ENCODE results near the gene TMEFF2.

TMEFF2 gene

DNA sequence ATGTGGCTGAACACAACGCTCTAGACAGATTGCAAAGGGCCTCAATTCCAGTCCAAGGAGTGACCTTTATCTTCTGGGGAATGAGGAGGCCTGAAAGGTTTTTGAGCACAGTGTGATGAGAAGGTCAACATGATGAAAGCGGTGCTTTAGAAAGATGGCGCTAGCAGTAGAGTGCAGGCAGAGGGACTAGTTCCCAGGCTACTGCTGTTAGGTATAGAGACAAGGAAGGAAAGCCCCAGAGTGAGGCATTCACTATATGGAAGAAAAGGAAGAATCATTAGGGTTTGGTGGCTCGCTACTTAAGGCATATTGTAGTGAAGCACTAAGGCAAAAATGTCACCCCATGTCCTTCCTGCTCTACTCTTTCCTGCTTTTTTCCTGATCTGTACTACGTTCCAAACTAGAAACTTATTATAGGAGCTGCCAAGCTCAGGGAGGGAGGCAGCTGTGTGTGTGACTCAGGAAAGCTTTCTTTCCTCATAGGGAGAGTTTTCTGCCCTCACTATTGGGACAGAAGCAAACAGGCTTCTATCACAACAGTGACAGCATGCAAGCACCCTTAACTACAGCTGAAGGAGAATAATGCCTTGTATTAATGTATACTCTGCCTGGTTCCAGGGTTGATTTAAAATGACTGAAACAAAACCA is 187.0 kb downstream of the TMEFF2 start:
- DNase-seq (ENCODE audit: low spot score), result no peak

- DNase-seq (ENCODE audit: low spot score), result no peak
Observed at GRCh38 chr2:192005211-192005610, 189.5 kb downstream of the TMEFF2 start.

GRCh38 chr2:192004188-192004963 is 190.4 kb downstream of the TMEFF2 start:
- DNase-seq (ENCODE audit: low spot score), result no peak

GRCh38 chr2:192002418-192002817 is 192.3 kb downstream of the TMEFF2 start:
- no peak for DNase-seq (ENCODE audit: low spot score)

DNA sequence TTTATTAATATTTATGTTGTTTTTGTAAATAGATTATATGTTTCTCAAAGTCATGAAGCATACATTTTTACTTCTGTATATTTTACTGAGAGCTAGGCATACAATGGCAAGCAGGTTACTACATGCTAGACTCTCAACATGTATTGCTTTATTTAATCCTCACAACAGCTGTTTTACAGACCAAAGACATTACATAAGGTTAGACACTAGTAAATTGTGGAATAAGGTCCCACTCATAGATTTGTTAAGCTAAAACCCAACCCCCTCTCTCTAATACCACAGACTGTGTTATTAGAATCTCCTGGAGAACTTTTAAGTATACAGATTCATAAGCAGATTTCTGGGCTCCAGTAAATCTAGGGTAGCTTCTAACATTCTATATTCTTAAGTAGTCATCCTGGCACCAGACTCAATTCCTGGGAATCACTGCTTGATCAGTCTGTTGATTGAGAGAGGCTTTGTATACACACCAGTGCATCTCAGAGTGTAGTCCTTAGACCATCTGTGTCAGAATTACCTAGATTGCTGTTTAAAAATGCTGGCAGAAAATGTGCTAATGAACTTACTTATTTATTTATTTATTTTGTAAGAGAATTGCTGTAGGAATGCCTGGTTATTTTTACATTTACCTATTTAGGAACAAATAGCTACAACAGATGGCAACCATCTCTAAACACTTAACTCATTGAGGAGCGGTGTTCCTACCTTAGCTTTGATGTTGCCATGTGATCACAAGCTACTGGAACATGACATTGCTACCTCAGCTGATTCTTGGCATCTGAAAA is 194.3 kb downstream of the TMEFF2 start:
- no peak for DNase-seq (ENCODE audit: low spot score)

DNA sequence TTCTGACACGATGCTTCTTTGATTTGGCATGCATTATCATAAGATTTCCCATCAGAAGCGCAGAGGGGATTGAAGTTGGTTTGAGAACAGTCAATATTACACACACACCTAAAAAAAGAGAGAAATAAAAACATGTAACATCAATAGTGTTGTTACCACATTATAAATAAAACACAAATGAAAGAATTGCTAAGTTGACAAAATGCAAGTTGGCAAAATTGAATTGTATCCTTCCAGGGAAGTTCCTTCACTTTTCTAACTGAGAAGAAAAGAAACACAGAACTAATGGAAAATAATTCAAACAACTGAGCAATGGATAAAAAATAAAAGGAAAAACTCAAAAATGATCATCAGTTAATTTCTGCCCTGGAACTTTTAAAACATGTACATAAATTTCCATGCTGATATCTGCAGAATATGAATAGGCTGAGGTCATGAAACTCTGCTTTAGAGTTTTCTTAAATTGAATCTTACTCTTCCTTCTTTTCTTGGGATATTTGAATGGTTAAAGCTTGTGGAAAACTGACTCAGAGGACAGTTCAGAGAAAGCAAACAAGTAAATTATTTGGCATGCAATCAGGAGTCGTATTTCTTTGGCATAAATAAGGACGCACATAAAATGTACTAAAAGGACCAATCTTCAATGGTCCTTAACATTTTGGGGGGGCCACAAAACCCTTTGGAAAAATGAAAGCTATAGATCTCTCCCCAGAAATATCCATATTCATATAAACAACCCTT is 195.5 kb downstream of the TMEFF2 start:
- DNase-seq (ENCODE audit: low spot score), result no peak

DNA sequence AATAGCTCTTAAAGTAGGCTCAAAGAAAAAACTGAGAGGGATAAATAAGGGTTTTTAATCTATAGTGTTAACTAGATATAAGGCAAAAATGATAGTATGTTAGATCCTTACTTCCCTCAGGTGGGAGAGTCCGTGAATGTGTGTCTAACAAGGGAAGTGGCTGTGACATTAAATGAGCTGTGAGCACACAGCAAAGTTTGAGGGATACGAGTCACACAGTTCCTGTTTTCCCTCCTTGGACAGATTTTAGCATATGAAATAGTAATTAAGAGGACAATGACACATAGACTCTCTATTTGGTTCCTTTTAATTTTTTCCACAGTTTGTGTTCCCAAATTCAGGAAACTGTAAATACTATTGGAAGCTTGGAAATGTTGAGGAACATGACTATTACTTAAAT is 199.4 kb downstream of the TMEFF2 start:
- no peak for DNase-seq (ENCODE audit: low spot score)

DNA sequence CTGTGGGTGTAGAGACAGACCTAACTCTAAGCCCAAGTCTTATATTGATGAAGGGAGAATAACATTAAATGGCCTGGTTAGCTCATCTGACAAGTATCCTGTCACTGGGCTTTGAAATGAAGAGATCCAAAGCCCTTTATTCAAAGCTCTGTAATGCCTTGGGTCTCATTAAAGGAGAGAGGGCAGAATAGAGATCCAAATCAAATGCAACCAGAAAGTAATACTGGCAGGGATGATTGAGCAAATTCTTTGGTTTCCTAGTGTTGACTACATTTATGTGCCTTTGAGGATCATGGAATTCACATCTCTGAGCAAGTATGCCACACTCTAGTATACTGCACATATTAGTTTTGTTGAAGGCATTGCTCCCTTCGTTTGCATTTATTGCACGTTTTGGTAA is 200.0 kb downstream of the TMEFF2 start:
- DNase-seq (ENCODE audit: low spot score), result no peak

- no peak for DNase-seq (ENCODE audit: low spot score)
Observed at GRCh38 chr2:191991442-191991841, 203.3 kb downstream of the TMEFF2 start.

DNA sequence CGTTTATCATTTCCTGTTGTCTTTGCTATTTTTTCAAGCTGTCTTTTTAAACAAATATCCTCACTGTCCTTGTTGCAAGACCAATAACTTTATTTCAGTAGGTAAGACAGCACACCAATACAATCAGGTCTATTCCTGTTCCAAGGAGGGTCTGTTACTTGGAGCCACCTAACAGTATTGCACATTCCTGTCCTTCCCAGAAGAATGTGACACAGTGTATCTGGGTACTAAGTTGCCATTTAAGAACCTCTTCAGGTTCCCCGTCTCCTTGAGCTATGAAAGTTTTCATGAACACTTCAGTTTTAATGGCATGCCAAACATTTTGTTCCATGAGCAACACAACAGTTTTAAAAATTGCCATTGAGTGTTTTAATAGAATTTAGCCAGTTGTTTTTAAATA is 209.0 kb downstream of the TMEFF2 start:
- no peak for DNase-seq (ENCODE audit: low spot score)

GRCh38 chr2:191983591-191983990 is 211.1 kb downstream of the TMEFF2 start:
- DNase-seq (ENCODE audit: low spot score), result no peak

DNA sequence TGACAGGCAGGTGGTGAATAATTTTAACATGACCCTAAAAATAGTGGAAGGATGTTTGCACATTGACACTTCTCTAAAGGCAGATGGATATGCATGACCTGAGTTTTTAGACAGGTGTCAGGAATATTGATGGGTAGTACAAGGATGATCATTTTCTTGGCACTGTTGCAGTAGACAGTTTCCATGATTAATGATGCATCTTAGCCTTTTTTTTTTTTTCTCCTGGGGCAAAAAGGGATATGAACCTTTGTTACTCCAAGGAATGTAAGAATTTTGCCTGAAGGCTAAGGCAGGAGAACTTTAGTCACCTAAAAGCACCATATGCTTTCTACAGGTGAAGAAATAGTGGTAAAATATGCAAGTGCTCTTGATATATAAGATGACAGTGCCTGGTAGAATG is 211.5 kb downstream of the TMEFF2 start:
- no peak for DNase-seq (ENCODE audit: low spot score)

GRCh38 chr2:191981706-191982105 is 213.0 kb downstream of the TMEFF2 start:
- no peak for DNase-seq (ENCODE audit: low spot score)

GRCh38 chr2:191980483-191980882 is 214.2 kb downstream of the TMEFF2 start:
- DNase-seq (ENCODE audit: low spot score), result no peak

DNA sequence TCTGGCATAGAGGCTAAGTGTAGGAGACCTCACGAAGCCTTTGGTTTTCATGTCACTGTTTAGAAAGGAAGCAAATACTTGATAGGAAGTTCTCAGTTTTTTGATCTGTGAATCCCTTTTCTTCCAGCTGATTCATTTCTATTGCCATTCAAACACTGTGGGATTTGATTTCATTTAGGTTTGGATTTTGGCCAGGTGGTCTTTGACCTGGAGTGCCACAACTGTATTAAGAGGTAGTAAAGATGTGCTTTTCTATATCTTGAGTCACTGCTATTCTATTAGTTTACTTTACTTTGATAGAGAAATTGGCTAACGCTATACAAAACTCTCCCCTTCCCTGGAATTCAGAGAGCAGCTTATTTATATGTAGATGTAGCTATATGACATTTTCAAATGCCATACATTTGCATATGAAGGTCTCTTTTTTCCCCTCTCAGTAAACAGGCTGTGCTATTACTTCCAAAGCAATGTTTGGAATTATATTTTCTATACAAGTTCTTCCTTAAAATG is 215.5 kb downstream of the TMEFF2 start:
- DNase-seq (ENCODE audit: low spot score), result no peak

DNA sequence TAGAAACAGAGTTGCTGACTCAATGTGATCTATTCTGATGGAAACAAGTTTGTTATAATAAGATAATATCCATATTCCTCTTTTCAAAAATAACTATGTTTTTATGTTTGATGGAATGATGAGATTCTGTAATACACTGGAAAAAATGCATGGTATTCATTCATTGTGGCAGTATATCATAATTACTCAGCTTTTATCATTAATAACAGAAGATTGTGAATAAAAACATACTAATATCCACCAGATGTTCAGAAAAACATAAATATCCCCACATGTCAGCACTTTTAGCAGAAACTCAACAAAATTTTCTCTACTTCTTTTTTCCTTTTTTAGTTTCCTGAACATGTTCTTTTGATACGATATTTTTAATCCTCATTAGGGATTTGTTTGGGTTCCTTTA is 217.0 kb downstream of the TMEFF2 start:
- DNase-seq (ENCODE audit: low spot score), result no peak

GRCh38 chr2:191976436-191976835 is 218.3 kb downstream of the TMEFF2 start:
- no peak for DNase-seq (ENCODE audit: low spot score)

- no peak for DNase-seq (ENCODE audit: low spot score)
Observed at GRCh38 chr2:191974676-191975075, 220.1 kb downstream of the TMEFF2 start.

DNA sequence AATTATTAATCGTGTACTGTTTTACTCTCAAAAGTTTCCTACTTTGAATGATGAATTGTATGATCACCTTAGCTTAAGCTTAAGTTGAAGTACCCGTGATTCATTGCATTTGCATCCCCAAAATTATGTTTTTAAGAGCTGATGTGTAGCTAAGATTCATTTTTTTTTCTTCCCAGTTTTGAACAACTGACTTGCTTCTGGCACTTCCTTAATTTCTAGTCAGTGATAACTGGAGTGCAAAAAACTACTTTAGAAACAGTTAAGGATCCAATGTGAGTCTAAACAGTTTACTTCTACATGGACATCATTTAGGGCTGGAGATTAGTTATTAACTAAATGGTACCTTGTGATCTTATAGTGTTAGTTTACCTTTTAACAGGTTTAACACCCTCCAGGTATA is 223.9 kb downstream of the TMEFF2 start:
- DNase-seq (ENCODE audit: low spot score), result no peak

GRCh38 chr2:191968120-191968519 is 226.6 kb downstream of the TMEFF2 start:
- no peak for DNase-seq (ENCODE audit: low spot score)

- DNase-seq (ENCODE audit: low spot score), result no peak
Observed at GRCh38 chr2:191965733-191966132, 229.0 kb downstream of the TMEFF2 start.

DNA sequence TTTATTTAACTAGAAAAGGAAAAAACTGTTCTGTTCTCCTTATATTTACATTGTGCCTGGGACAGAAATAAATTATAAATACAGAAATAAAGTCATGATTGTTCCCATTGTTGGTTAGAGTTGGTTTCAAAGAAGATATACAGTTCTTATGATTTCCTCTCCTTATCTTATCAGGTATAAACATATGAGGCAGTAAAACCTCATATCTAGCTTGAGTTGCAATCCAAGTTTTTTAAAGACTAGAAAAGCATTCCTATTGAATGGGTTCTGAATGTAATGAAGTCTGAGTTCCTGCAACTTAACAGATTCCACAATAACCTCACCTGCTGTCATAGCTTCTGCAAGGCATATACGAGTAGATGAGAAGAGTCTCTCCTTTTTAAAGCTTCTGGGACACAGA is 233.2 kb downstream of the TMEFF2 start:
- no peak for DNase-seq (ENCODE audit: low spot score)
